ENCODE data around the gene METAP1.

METAP1 gene

DNA sequence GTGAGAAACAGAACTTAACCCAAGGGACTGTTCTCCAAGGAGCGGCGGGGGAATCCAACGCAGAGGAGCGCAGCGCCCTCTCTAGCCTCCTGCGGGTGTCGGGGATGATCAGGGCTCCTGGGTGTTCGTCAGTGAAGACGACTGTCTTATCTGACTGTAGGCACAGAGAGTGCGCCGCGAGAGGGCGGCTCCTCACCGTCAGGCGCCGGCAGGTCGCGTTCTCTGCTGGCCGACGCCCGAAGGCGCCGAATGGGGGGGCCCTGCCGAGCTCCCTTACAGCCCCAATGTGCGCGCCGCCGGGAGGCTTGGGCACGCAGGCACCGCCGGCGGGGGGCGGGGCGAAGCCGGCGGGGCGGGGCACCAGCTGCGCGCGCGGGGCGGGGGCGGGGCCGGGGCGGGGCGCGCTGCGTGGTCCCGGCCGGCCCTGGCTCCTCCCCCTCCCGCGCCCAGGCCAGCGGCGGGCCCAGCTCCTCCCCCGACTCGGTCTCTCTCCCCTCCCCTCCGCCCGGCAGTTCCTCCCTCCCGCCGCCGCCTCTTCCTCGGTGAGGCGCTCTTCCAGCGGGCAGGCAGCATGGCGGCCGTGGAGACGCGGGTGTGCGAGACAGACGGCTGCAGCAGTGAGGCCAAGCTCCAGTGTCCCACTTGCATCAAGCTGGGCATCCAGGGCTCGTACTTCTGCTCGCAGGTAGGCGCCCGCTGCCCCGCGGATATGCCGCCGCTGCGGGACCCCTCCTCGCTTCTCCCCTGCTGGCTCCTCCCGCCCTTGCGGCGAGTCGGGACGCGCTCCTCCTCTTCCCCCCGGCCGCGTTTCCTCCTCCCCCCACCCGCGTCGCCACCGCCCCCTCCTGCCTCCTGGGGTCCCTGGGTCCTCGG, at the start of gene METAP1:
Gene METAP1, plus strand, starts transcription at position 539 of the 873 bp plus-strand sequence. Its CDS starts 33 bp downstream, at position 572.
- peak within 1 kb of the TSS; percentile 96 for H3K4me3 ChIP-seq (ENCODE audit: low read length)
- TF ChIP-seq CTCF (conservative IDR thresholded peaks at IDR 0.05; ENCODE audit: low read length), result peak; percentile 61
- peak; percentile 95 for DNase-seq (ENCODE audit: low read depth)

DNA sequence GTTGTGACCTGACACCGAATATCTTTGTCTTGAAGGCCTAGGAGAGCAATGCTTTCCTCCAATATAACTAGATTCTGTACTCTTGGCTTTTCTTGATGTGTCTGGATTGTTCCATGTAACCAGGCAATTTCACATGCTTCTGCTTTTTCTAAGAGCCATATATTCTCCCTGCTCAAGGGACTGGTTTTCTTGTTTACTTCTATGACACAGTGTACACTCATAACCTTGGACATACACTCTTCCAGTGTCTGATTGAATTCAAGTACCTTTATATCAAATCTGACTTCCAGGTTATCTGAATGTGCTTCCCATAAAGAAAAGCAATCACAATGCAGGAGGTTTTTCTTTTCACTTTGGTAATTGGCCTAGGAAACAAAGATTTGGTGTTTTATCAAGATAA, 49.2 kb upstream of the METAP1 start:
- TF ChIP-seq CTCF (conservative IDR thresholded peaks at IDR 0.05; ENCODE audit: low read length), result no peak
- no peak for DNase-seq (ENCODE audit: low read depth)

DNA sequence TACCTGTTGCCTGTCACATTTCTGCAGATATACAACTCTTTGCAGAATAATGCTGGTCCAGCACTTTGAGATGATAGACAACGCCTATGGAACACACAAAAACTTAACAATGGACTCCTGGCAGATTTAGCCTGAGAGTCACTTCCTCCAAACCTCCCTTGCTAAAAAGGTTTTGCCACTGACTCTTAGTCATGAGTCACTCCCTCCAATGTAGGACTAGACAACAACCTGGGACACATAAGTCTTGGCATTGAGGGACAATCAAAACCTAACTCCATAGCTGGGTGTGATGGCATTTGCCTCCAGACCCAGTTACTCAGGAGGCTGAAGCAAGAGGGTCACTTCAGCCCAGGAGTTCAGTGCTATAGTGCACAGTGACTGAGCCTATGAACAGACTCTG, 44.6 kb upstream of the METAP1 start:
- TF ChIP-seq CTCF (conservative IDR thresholded peaks at IDR 0.05; ENCODE audit: low read length), result no peak
- no peak overlapping the region for H3K4me3 ChIP-seq (ENCODE audit: low read length)
- DNase-seq (ENCODE audit: low read depth), result no peak

More for the DNA sequence above, 49.2 kb upstream of the METAP1 start:
- no peak overlapping the region for H3K4me3 ChIP-seq (ENCODE audit: low read length)

DNA sequence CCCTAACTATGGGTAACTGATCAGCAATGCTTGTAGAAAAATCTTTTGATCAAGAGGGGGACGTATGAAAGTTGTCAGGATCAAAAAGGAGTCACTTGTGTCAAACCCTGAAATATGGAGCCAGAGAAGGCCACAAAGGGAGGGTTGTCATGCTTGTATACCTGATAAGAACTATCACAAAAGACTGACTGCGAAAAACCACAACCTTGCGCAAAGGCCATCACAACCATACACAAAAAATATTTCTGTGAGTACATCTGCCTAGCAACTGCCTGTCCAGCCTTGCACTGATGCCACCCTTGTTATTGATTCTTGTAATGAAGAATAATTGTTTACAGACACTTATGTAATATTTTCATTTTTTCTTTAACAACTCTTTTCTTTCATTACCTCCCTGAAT, 43.8 kb upstream of the METAP1 start:
- H3K4me3 ChIP-seq (ENCODE audit: low read length), result no peak overlapping the region
- no peak for DNase-seq (ENCODE audit: low read depth)
- TF ChIP-seq CTCF (conservative IDR thresholded peaks at IDR 0.05; ENCODE audit: low read length), result no peak

DNA sequence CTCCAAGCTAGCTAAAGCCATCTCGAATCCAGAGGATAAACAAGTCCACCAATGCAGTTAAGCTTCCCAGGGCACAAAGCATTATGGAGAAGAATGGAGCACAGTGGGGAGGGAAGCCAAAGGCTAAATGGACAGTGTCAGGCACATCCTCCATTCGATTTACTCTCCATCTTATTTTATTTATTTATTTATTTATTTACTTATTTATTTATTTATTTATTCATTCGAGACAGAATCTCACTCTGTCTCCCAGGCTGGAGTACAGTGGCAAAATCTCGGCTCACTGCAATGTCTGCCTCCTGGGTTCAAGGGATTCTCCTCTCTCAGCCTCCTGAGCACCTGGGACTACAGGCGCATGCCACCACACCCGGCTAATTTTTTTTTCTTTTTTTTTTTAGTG, 40.3 kb upstream of the METAP1 start:
- H3K4me3 ChIP-seq (ENCODE audit: low read length), result no peak overlapping the region

GRCh38 chr4:98958065-98958464, 37.5 kb upstream of the METAP1 start:
- no peak overlapping the region for H3K4me3 ChIP-seq (ENCODE audit: low read length)
- TF ChIP-seq CTCF (conservative IDR thresholded peaks at IDR 0.05; ENCODE audit: low read length), result no peak
- DNase-seq (ENCODE audit: low read depth), result no peak

More for the DNA sequence above, 40.3 kb upstream of the METAP1 start:
- DNase-seq (ENCODE audit: low read depth), result no peak
- no peak for TF ChIP-seq CTCF (conservative IDR thresholded peaks at IDR 0.05; ENCODE audit: low read length)

GRCh38 chr4:98959411-98959810, 36.1 kb upstream of the METAP1 start:
- TF ChIP-seq CTCF (conservative IDR thresholded peaks at IDR 0.05; ENCODE audit: low read length), result no peak
- no peak for DNase-seq (ENCODE audit: low read depth)
- no peak overlapping the region for H3K4me3 ChIP-seq (ENCODE audit: low read length)

All from AG10803 (cell line).